Breast epithelium (tissue), 4 donors: Measurements from ENCODE around the gene RAI1. TPM values are rescaled to one million over a fixed set of nuclear protein-coding genes. Genes with fewer than 3 reads are reported as not detected.

Experiments
- DNase-seq, 2 donors: peaks; one replicate each; pipeline ENCODE4 v3.0.0-alpha.2; 2019; ENCODE audit warnings: low spot score in 2 of 2
- H3K27ac ChIP-seq, 2 donors: fragments of 200-600 bp; sonication (generic) in 1 of 2; one replicate each; pipeline ENCODE4 v1.5.1; 2016 to 2019; ENCODE audit warnings: mild to moderate bottlenecking in 1 of 2
- H3K27me3 ChIP-seq, 2 donors: fragments of 200-600 bp; sonication (generic) in 1 of 2; one replicate each; pipeline versions ENCODE4 v1.5.1 to v1.6.0; 2017 to 2019; ENCODE audit warnings: control low read depth in 1 of 2, mild to moderate bottlenecking in 1 of 2
- H3K36me3 ChIP-seq: fragments of 200-600 bp; one replicate; pipeline ENCODE4 v1.5.1; 2019
- H3K4me1 ChIP-seq, 2 donors: fragments of 200-600 bp; sonication (generic); one replicate each; pipeline ENCODE4 v1.5.1; 2016 to 2019; ENCODE audit warnings: control low read depth in 1 of 2
- H3K4me3 ChIP-seq, 3 donors: fragments of 200-600 bp; sonication (generic); 1 replicate in 2 of 3; 2 replicates in 1 of 3; pipeline ENCODE4 v1.5.1; 2016 to 2019; ENCODE audit warnings: mild to moderate bottlenecking in 3 of 3, moderate library complexity in 2 of 3
- H3K9me3 ChIP-seq, 2 donors: fragments of 200-600 bp; sonication (generic) in 1 of 2; one replicate each; pipeline ENCODE4 v1.5.1; 2016 to 2019; ENCODE audit warnings: control low read depth in 1 of 2
- POLR2A ChIP-seq: fragments of 450-650 bp; IDR thresholded peaks from one replicate; pipeline ENCODE4 v1.6.1; 2016; ENCODE audit warnings: antibody characterized with exemption, mild to moderate bottlenecking, moderate library complexity
- POLR2AphosphoS5 ChIP-seq, 3 donors: sonication (generic); formaldehyde crosslinking; IDR thresholded peaks; one replicate each; pipeline ENCODE4 v1.6.1; 2017; ENCODE audit warnings: antibody characterized with exemption in 3 of 3
- intact Hi-C: fragments of 100-400 bp; cut with DNase I; formaldehyde crosslinking; loops from one replicate; pipeline ENCODE4 v1.15.1; 2023; ENCODE audit warnings: low total_unique reads
- total RNA-seq, 3 donors: library from RNA; depleted of rRNA; stranded (reverse); fragments of >200 nt; gene quantifications; one replicate each; pipeline ENCODE4 v1.1.0, GENCODE V29; 2016
- TF ChIP-seq, protein P1 (sequence below), 3 donors: fragments of 450-650 bp; IDR thresholded peaks; one replicate each; pipeline ENCODE4 v1.5.1; 2016 to 2017; ENCODE audit warnings: antibody characterized with exemption in 3 of 3, mild to moderate bottlenecking in 3 of 3, moderate library complexity in 3 of 3

Gene RAI1
- total RNA-seq, 3 donors from 2014 or later: 5.6 to 25.6 (median 20.6) TPM

DNA sequence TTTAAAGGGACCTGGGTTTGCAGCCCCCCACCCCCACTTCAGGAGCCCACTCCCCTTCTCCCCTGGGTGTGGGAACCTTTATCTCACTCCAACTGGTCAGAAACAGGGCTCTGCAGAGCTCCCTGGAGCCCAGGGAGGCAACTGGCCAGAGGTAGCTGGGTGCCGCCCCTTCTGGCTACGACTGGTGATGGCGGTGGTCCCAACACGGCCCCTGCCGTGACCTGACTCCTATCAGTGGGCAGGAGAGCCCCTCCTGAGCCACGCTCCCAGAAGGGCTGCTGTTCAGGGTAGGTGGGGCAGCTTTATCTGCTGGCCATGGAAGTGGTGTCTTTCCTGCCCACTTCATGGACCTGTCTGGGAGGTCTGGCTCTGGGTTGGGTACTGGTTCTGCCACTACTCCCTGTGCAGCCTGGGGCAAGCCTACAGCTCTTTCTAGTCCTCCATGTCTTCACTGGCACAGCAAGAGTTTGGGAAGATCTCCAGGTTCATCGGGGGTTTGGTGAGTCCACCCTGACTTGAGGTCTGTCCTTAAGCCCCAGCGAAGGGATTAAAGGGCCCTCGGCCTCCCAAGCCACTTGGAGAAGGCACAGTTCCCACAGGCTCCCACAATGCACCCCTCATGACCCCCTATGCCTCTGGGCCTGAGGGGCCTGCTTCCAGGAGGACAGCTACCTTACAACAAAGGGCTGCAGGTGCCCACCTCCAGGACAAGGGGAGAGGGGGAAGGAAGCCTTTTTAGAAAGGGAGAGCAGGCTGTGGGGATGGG lies 161.0 kb downstream of the RAI1 start:
- intact Hi-C loops: no loop called here
- H3K4me3 ChIP-seq: no peak overlapping the region
- peak overlapping the region; percentile 99 to 100 for H3K27ac ChIP-seq
- DNase-seq: no peak
- H3K27me3 ChIP-seq: no peaks in the 10 kb centered on the region
- peaks cover 7 to 41% of the 10 kb centered on the region in 2 donors for H3K4me1 ChIP-seq
- no peaks in the 10 kb centered on the region for H3K9me3 ChIP-seq
- TF ChIP-seq POLR2AphosphoS5 (IDR thresholded peaks at IDR 0.05) (no peak), POLR2A (no peak)
- TF ChIP-seq, protein P1, sequence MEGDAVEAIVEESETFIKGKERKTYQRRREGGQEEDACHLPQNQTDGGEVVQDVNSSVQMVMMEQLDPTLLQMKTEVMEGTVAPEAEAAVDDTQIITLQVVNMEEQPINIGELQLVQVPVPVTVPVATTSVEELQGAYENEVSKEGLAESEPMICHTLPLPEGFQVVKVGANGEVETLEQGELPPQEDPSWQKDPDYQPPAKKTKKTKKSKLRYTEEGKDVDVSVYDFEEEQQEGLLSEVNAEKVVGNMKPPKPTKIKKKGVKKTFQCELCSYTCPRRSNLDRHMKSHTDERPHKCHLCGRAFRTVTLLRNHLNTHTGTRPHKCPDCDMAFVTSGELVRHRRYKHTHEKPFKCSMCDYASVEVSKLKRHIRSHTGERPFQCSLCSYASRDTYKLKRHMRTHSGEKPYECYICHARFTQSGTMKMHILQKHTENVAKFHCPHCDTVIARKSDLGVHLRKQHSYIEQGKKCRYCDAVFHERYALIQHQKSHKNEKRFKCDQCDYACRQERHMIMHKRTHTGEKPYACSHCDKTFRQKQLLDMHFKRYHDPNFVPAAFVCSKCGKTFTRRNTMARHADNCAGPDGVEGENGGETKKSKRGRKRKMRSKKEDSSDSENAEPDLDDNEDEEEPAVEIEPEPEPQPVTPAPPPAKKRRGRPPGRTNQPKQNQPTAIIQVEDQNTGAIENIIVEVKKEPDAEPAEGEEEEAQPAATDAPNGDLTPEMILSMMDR (IDR thresholded peaks at IDR 0.05): no peak
- no peaks in the 10 kb centered on the region for H3K36me3 ChIP-seq

DNA sequence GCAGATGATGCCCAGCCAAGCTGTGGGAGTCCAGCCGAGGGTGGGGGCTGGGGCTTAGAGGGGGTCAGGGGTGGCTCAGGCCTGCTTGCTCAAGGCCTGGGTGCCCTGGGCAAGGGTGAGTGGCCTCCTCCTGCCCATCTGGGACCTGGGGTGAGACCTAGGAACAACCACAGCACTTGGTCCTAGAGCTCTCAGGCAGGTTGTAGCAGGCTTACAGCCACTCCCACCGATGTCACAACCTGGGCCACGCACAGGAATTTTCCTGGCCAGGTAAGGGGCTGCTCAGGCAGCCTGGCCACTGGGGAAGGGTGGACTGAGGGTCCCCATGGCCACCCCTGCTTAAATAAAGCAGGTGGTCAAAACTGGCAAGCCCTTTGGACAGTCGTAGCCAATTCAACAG lies 161.8 kb downstream of the RAI1 start:
- Histone ChIP-seq H3K27ac (peak overlapping the region; percentile 99 to 100), H3K4me3 (no peak overlapping the region), H3K36me3 (no peaks in the 10 kb centered on the region), H3K9me3 (no peaks in the 10 kb centered on the region), H3K4me1 (peaks cover under 1 to 34% of the 10 kb centered on the region in 2 donors), H3K27me3 (no peaks in the 10 kb centered on the region)
- TF ChIP-seq, protein P1 (IDR thresholded peaks at IDR 0.05): no peak
- TF ChIP-seq POLR2A (no peak), POLR2AphosphoS5 (IDR thresholded peaks at IDR 0.05) (no peak)
- intact Hi-C loops: no loop called here
- no peak for DNase-seq

DNA sequence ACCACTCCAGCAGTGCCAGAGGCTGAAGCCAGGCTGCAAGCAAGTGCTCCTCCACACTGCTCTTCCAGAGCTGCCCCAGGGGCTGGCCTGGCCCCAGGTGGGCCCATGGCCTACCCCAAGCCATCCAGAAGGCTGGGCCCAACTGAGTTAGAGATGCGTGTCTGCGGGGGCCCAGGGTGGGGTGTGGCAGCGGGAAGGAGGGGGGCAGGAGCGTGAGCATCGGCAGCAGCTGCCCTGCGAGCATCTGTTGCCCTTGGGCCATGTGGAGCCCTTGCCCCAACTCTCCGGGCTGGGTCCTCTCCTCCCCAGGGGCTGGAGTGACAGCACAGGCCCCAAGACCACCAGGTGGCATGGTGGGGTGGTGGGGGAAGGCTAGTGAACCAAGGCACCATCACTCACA lies 162.8 kb downstream of the RAI1 start:
- intact Hi-C loops: no loop called here
- no peaks in the 10 kb centered on the region for H3K36me3 ChIP-seq
- no peaks in the 10 kb centered on the region for H3K27me3 ChIP-seq
- H3K27ac ChIP-seq: no peak overlapping the region
- TF ChIP-seq, protein P1 (IDR thresholded peaks at IDR 0.05): no peak
- TF ChIP-seq POLR2AphosphoS5 (IDR thresholded peaks at IDR 0.05) (no peak), POLR2A (no peak)
- no peak for DNase-seq
- no peaks in the 10 kb centered on the region for H3K9me3 ChIP-seq
- H3K4me1 ChIP-seq: peaks cover 10 to 37% of the 10 kb centered on the region in 2 donors
- H3K4me3 ChIP-seq: no peak overlapping the region

DNA sequence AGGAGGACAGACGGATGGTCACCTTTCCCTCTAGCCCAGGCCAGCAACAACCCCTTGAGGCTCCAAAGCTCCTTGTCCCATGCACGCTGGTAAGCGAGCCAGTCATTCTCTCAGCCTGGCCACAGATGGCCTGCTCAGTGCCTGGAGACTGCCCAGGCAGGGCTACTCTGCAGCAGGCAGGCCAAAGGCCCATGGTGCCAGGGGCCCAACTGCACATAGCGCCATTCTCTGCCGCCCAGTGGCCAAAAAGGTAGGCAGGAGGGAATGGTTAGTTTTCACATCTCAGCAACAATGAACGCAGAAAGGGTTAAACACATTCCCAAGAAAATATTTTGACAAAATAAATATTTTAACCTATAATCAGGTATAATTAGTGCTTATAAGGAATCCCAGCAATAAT lies 163.2 kb downstream of the RAI1 start:
- intact Hi-C loops: no loop called here
- TF ChIP-seq POLR2AphosphoS5 (IDR thresholded peaks at IDR 0.05) (no peak), POLR2A (no peak)
- TF ChIP-seq, protein P1 (IDR thresholded peaks at IDR 0.05): no peak
- Histone ChIP-seq H3K36me3 (no peaks in the 10 kb centered on the region), H3K4me3 (no peak overlapping the region), H3K27me3 (no peaks in the 10 kb centered on the region), H3K9me3 (no peaks in the 10 kb centered on the region), H3K27ac (no peak overlapping the region), H3K4me1 (peaks cover 14 to 40% of the 10 kb centered on the region in 2 donors)
- DNase-seq: no peak

GRCh38 chr17:17845046-17845775 lies 164.0 kb downstream of the RAI1 start:
- H3K4me1 ChIP-seq: peaks cover 19 to 43% of the 10 kb centered on the region in 2 donors
- intact Hi-C loops: no loop called here
- H3K9me3 ChIP-seq: no peaks in the 10 kb centered on the region
- no peaks in the 10 kb centered on the region for H3K27me3 ChIP-seq
- H3K36me3 ChIP-seq: no peaks in the 10 kb centered on the region
- no peak overlapping the region for H3K4me3 ChIP-seq
- peak overlapping the region in 1 of 2 donors; percentile 12 for H3K27ac ChIP-seq
- TF ChIP-seq POLR2AphosphoS5 (IDR thresholded peaks at IDR 0.05): no peak
- TF ChIP-seq, protein P1 (IDR thresholded peaks at IDR 0.05): no peak
- no peak for TF ChIP-seq POLR2A
- DNase-seq: no peak
